Measurements from ENCODE around the gene PFKL.

The PFKL gene

GRCh38 chr21:44366586-44367211 lies 66.8 kb downstream of the PFKL start:
- H3K4me3 ChIP-seq (ENCODE audit: low read depth, low read length): no peak overlapping the region
- TF ChIP-seq CTCF (conservative IDR thresholded peaks at IDR 0.05; ENCODE audit: low read depth, low read length): no peak
- DNase-seq (ENCODE audit: low read depth): no peak

- no peak overlapping the region for H3K4me3 ChIP-seq (ENCODE audit: low read depth, low read length)
- no peak for TF ChIP-seq CTCF (conservative IDR thresholded peaks at IDR 0.05; ENCODE audit: low read depth, low read length)
- no peak for DNase-seq (ENCODE audit: low read depth)
Observed at GRCh38 chr21:44368711-44369446, 69.0 kb downstream of the PFKL start.

- DNase-seq (ENCODE audit: low read depth): peak; percentile 3
Observed at GRCh38 chr21:44370027-44370735, 70.3 kb downstream of the PFKL start.

GRCh38 chr21:44370786-44371410 lies 71.0 kb downstream of the PFKL start:
- no peak for DNase-seq (ENCODE audit: low read depth)
- H3K4me3 ChIP-seq (ENCODE audit: low read depth, low read length): no peak overlapping the region
- no peak for TF ChIP-seq CTCF (conservative IDR thresholded peaks at IDR 0.05; ENCODE audit: low read depth, low read length)

More at GRCh38 chr21:44370027-44370735, 70.3 kb downstream of the PFKL start:
- no peak for TF ChIP-seq CTCF (conservative IDR thresholded peaks at IDR 0.05; ENCODE audit: low read depth, low read length)
- no peak overlapping the region for H3K4me3 ChIP-seq (ENCODE audit: low read depth, low read length)

- no peak for DNase-seq (ENCODE audit: low read depth)
- no peak for TF ChIP-seq CTCF (conservative IDR thresholded peaks at IDR 0.05; ENCODE audit: low read depth, low read length)
- no peak overlapping the region for H3K4me3 ChIP-seq (ENCODE audit: low read depth, low read length)
Observed at GRCh38 chr21:44371596-44371995, 71.7 kb downstream of the PFKL start.

- DNase-seq (ENCODE audit: low read depth): no peak
- no peak overlapping the region for H3K4me3 ChIP-seq (ENCODE audit: low read depth, low read length)
- no peak for TF ChIP-seq CTCF (conservative IDR thresholded peaks at IDR 0.05; ENCODE audit: low read depth, low read length)
Observed at GRCh38 chr21:44372616-44373015, 72.8 kb downstream of the PFKL start.
